HCT116 (cell line): ENCODE measurements around the gene CAPN1. TPM values are rescaled to one million over a fixed set of nuclear protein-coding genes. Genes with fewer than 3 reads are reported as not detected.

Experiments
- ATAC-seq: fragments of 200-7000 bp; cut with Tn5 transposase; 2 replicates; pipeline ENCODE4 v1.9.1; 2020; ENCODE audit warnings: mild to moderate bottlenecking, moderate library complexity
- BruUV-seq: library from RNA; stranded (reverse); fragments of 400-500 nt; replicated peaks from 2 replicates; lab custom pipeline; 2021; lab: Mats Ljungman, UMichigan
- CTCF ChIA-PET: fragments of 300-600 bp; sonication (Branson Sonifier 250); formaldehyde crosslinking; loops from one replicate; lab custom pipeline; 2021; ENCODE audit warnings: antibody characterized with exemption; lab: Charles Lee
- POLR2A ChIA-PET: fragments of 300-600, 350-600 bp; sonication (Branson Sonifier 250); formaldehyde crosslinking; loops from one replicate; lab custom pipeline; 2021; ENCODE audit warnings: antibody characterized with exemption; lab: Charles Lee
- RAD21 ChIA-PET, 2 experiments: fragments of 300-600 bp; sonication (Branson Sonifier 250); formaldehyde crosslinking; loops; one replicate each; lab custom pipeline; 2023; ENCODE audit warnings: low total read pairs in 2 of 2; ENCODE audit not compliant: uncharacterized antibody in 2 of 2, unreplicated experiment in 2 of 2, low non-redundant PET in 1 of 2; lab: Charles Lee
- DNase-seq: peaks from one replicate; pipeline ENCODE4 v3.0.0-alpha.2; 2010; ENCODE audit warnings: low read depth, low spot score
- H2AFZ ChIP-seq: fragments of 200-600 bp; shearing (Covaris generic), sonication (generic); 2 replicates; pipeline ENCODE4 v1.6.1; 2017; ENCODE audit warnings: low read depth, mixed run types, mixed read lengths, antibody characterized with exemption, low read length; ENCODE audit not compliant: poor library complexity, severe bottlenecking
- H3K27ac ChIP-seq: 2 replicates; pipeline ENCODE4 v1.5.1; 2012; ENCODE audit warnings: low read depth, low read length
- H3K27me3 ChIP-seq: fragments of 200-600 bp; sonication (generic); 2 replicates; pipeline ENCODE4 v1.6.1; 2016; ENCODE audit warnings: mixed run types, low read length, mixed read lengths; ENCODE audit not compliant: insufficient read depth
- H3K36me3 ChIP-seq, 2 experiments: fragments of 200-500 bp in 1 of 2; fragments of 200-600 bp in 1 of 2; sonication (Bioruptor generic) in 1 of 2; sonication (generic) in 1 of 2; 2 replicates each; pipeline versions ENCODE4 v1.5.1 to v1.6.1; 2014 to 2016; ENCODE audit warnings: low read length in 2 of 2, inconsistent platforms in 1 of 2, mixed read lengths in 1 of 2, mixed run types in 1 of 2; ENCODE audit not compliant: insufficient read depth in 2 of 2, control insufficient read depth in 1 of 2
- H3K4me1 ChIP-seq, 2 experiments: fragments of 200-600 bp in 1 of 2; sonication (generic) in 1 of 2; 2 replicates each; pipeline versions ENCODE4 v1.5.1 to v1.6.1; 2012 to 2017; ENCODE audit warnings: low read length in 2 of 2, inconsistent platforms in 1 of 2, mild to moderate bottlenecking in 1 of 2, mixed read lengths in 1 of 2, mixed run types in 1 of 2, moderate library complexity in 1 of 2; ENCODE audit not compliant: insufficient read depth in 2 of 2, control insufficient read depth in 1 of 2
- H3K4me2 ChIP-seq: fragments of 200-600 bp; sonication (generic); 2 replicates; pipeline ENCODE4 v1.6.1; 2017; ENCODE audit warnings: mixed run types, low read length, mixed read lengths
- H3K4me3 ChIP-seq, 2 experiments: fragments of 200-600 bp in 1 of 2; sonication (generic) in 1 of 2; replicated peaks in 1 of 2; 2 replicates each; pipeline ENCODE4 v1.5.1; 2011 to 2016; ENCODE audit warnings: low read length in 2 of 2, control low read depth in 1 of 2, low read depth in 1 of 2, mild to moderate bottlenecking in 1 of 2, mixed read lengths in 1 of 2, mixed run types in 1 of 2
- H3K79me2 ChIP-seq: fragments of 200-600 bp; sonication (generic); 2 replicates; pipeline ENCODE4 v1.6.1; 2017; ENCODE audit warnings: mild to moderate bottlenecking, mixed run types, low read length, moderate library complexity, mixed read lengths; ENCODE audit not compliant: insufficient read depth
- H3K9ac ChIP-seq: fragments of 200-600 bp; sonication (generic); 2 replicates; pipeline ENCODE4 v1.6.1; 2016; ENCODE audit warnings: low read length, mixed read lengths
- H3K9me2 ChIP-seq: fragments of 200-600 bp; sonication (generic), shearing (Covaris generic); 2 replicates; pipeline ENCODE4 v1.6.1; 2017; ENCODE audit warnings: mixed run types, mild to moderate bottlenecking, moderate library complexity; ENCODE audit not compliant: insufficient read depth
- H3K9me3 ChIP-seq, 2 experiments: fragments of 200-500 bp in 1 of 2; fragments of 200-600 bp in 1 of 2; sonication (Bioruptor generic) in 1 of 2; sonication (generic) in 1 of 2; 2 replicates each; pipeline ENCODE4 v1.6.1; 2014 to 2017; ENCODE audit warnings: low read length in 2 of 2, mixed read lengths in 2 of 2, inconsistent platforms in 1 of 2, low read depth in 1 of 2, mild to moderate bottlenecking in 1 of 2, mixed run types in 1 of 2, moderate library complexity in 1 of 2; ENCODE audit not compliant: control insufficient read depth in 1 of 2, insufficient read depth in 1 of 2
- H4K20me1 ChIP-seq: fragments of 200-600 bp; sonication (generic), shearing (Covaris generic); 2 replicates; pipeline ENCODE4 v1.6.1; 2017; ENCODE audit warnings: mixed run types, mild to moderate bottlenecking, moderate library complexity; ENCODE audit not compliant: insufficient read depth
- CTCF ChIP-seq, 3 experiments: fragments of 200-600 bp in 1 of 3; sonication (generic) in 1 of 3; IDR thresholded peaks in 2 of 3; conservative IDR thresholded peaks in 1 of 3; 2 replicates each; pipeline ENCODE4 v1.5.1; 2012 to 2017; ENCODE audit warnings: low read depth in 2 of 3, low read length in 2 of 3, antibody characterized with exemption in 1 of 3, borderline replicate concordance in 1 of 3, control low read depth in 1 of 3, mild to moderate bottlenecking in 1 of 3, mixed read lengths in 1 of 3, mixed run types in 1 of 3, moderate library complexity in 1 of 3; ENCODE audit not compliant: insufficient read depth in 1 of 3
- EZH2phosphoT487 ChIP-seq: fragments of 200-600 bp; IDR thresholded peaks from 2 replicates; pipeline ENCODE4 v1.6.1; 2018; ENCODE audit warnings: antibody characterized with exemption, borderline replicate concordance
- MAX ChIP-seq: IDR thresholded peaks from 2 replicates; pipeline ENCODE4 v1.6.1; 2012
- YY1 ChIP-seq: IDR thresholded peaks from 2 replicates; pipeline ENCODE4 v1.6.1; 2011; ENCODE audit warnings: low read length, low read depth, moderate library complexity, mild to moderate bottlenecking; ENCODE audit not compliant: insufficient replicate concordance; ENCODE audit errors: extremely low read depth
- ZFX ChIP-seq: fragments of 450-650 bp; IDR thresholded peaks from 2 replicates; pipeline ENCODE4 v1.6.1; 2017
- intact Hi-C: fragments of 100-400 bp; cut with micrococcal nuclease; formaldehyde crosslinking; loops from 2 replicates; pipeline ENCODE4 v1.10.0; 2022
- total RNA-seq: library from RNA; stranded (reverse); gene quantifications from one replicate; pipeline ENCODE4 v1.2.1, GENCODE V29; 2021; ENCODE audit not compliant: unreplicated experiment

Gene CAPN1
- total RNA-seq, 1 experiment from 2014 or later = 279 TPM

- Histone ChIP-seq H3K9ac (no peak overlapping the region), H3K4me2 (no peak overlapping the region), H3K9me2 (no peaks in the 10 kb centered on the region), H3K27me3 (no peaks in the 10 kb centered on the region), H3K4me3 (no peak overlapping the region), H3K4me1 (peaks cover 14 to 24% of the 10 kb centered on the region in 2 experiments), H3K79me2 (peaks cover 51% of the 10 kb centered on the region), H3K36me3 (peaks cover 17 to 45% of the 10 kb centered on the region in 2 experiments; a peak in 3 of 4 replicates), H3K27ac (no peak overlapping the region), H3K9me3 (no peaks in the 10 kb centered on the region), H2AFZ (no peak overlapping the region), H4K20me1 (no peaks in the 10 kb centered on the region)
- intact Hi-C loops = no loop called here
- ChIA-PET RAD21 (no interaction called here), POLR2A (interaction anchor here (1.3 kb wide), 1 partner anchor 16 kb away, joined by 3 read pairs; the partner anchor contains the start of gene SPDYC), CTCF (interaction anchor here (0.6 kb wide), 1 partner anchor 29 kb away, joined by 3 read pairs; no protein-coding TSS in a partner anchor)
- ATAC-seq = no peak
- no peak for TF ChIP-seq YY1
- TF ChIP-seq ZFX = no peak
- TF ChIP-seq CTCF (IDR thresholded peaks at IDR 0.05 in 2 of 3, conservative IDR thresholded peaks at IDR 0.05 in 1 of 3; ENCODE audit: borderline replicate concordance in 1 of 3, insufficient read depth in 1 of 3, low read depth in 2 of 3, low read length in 2 of 3) = peak in 1 of 3 experiments; percentile 30; a peak in 1 of 6 replicates
- no peak for TF ChIP-seq MAX
- BruUV-seq = no TSS peak
- no peak for DNase-seq
Measured at GRCh38 chr11:65185869-65186341, 4.2 kb downstream of the CAPN1 start.

DNA sequence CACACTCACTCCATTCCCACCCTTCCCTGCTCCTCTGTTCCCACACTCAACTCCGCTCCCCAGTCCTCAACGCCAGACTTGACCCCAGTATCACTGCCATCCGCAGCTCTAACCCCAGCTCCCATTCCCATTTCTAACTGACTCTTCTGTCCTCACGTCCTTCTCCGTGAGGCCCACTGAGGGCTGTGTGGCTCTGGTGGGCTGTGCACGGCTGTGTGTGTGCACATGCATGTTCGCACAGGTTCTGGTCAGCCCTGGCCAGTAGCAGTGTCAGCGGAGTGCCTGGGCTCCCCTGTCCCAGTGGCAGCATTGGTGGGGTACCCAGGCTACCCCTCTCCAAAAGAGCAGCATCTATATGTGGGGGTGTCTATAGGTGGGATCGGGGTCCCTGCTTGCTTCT, 5.0 kb downstream of the CAPN1 start:
- H4K20me1 ChIP-seq = no peaks in the 10 kb centered on the region
- H2AFZ ChIP-seq = no peak overlapping the region
- ATAC-seq (no peak), DNase-seq (no peak)
- H3K27me3 ChIP-seq = no peaks in the 10 kb centered on the region
- H3K4me1 ChIP-seq = peaks cover 14 to 24% of the 10 kb centered on the region in 2 experiments
- H3K9me3 ChIP-seq = no peaks in the 10 kb centered on the region
- ChIA-PET POLR2A (interaction anchor here (1.3 kb wide), 1 partner anchor 17 kb away, joined by 3 read pairs; the partner anchor contains the start of gene SPDYC), CTCF (no interaction called here), RAD21 (no interaction called here)
- intact Hi-C loops = no loop called here
- H3K9me2 ChIP-seq = no peaks in the 10 kb centered on the region
- no peak overlapping the region for H3K4me3 ChIP-seq
- no peak overlapping the region for H3K9ac ChIP-seq
- TF ChIP-seq EZH2phosphoT487 = no peak
- peaks cover 51% of the 10 kb centered on the region for H3K79me2 ChIP-seq
- H3K4me2 ChIP-seq = no peak overlapping the region
- H3K27ac ChIP-seq = no peak overlapping the region
- H3K36me3 ChIP-seq = peaks cover 22 to 47% of the 10 kb centered on the region in 2 experiments; a peak in 3 of 4 replicates
- BruUV-seq = no TSS peak
